K562 (cell line): ENCODE results near the gene CPNE2. TPM values are rescaled to one million over a fixed set of nuclear protein-coding genes. Genes with fewer than 3 reads are reported as not detected.

Source experiments
- ATAC-seq: fragments of 200-7000 bp; cut with Tn5 transposase; 3 replicates; pipeline ENCODE4 v1.9.1; 2020; ENCODE audit warnings: moderate library complexity
- BruUV-seq: library from RNA; stranded (reverse); fragments of 400-500 nt; replicated peaks from 2 replicates; lab custom pipeline; 2021; lab: Mats Ljungman, UMichigan
- CTCF ChIA-PET: fragments of 300-600 bp; formaldehyde crosslinking; extraction: SDS; loops from one replicate; lab custom pipeline; 2021; ENCODE audit warnings: low intra/inter-chr PET ratio; lab: Yijun Ruan, JAX
- POLR2A ChIA-PET: fragments of 300-600, 350-650 bp; sonication (Branson Sonifier 250); formaldehyde crosslinking; extraction: SDS; loops from one replicate; lab custom pipeline; 2021; ENCODE audit warnings: antibody characterized with exemption, inconsistent platforms; lab: Yijun Ruan, JAX
- DNase-seq, 4 experiments: peaks; one replicate each; pipeline versions ENCODE4 v3.0.0 to v3.0.0-alpha.2; 2011 to 2018; ENCODE audit warnings: low spot score in 3 of 4, mixed read lengths in 3 of 4; ENCODE audit errors: extremely low read depth in 1 of 4
- FAIRE-seq: peaks from 2 replicates; lab custom pipeline; 2011; peaks lifted over from hg19 to GRCh38; lab: Jason Lieb, UNC
- H2AFZ ChIP-seq: 2 replicates; pipeline ENCODE4 v1.6.0; 2011; ENCODE audit warnings: low read depth, low read length, control low read depth, inconsistent platforms
- H3K27ac ChIP-seq: fragments of 200-600 bp; 3 replicates; pipeline ENCODE4 v1.8.0; 2011; ENCODE audit warnings: low read depth, mild to moderate bottlenecking, control low read depth, inconsistent platforms, low read length, moderate library complexity, mixed read lengths; ENCODE audit errors: extremely low read depth
- H3K27me3 ChIP-seq, 2 experiments: fragments of 300-600 bp in 1 of 2; 2 replicates in 1 of 2; 3 replicates in 1 of 2; pipeline versions ENCODE4 v1.6.0 to v1.8.0; 2011; ENCODE audit warnings: inconsistent platforms in 2 of 2, low read length in 2 of 2, mild to moderate bottlenecking in 1 of 2, mixed read lengths in 1 of 2, moderate library complexity in 1 of 2; ENCODE audit not compliant: control insufficient read depth in 2 of 2, insufficient read depth in 2 of 2
- H3K36me3 ChIP-seq: fragments of 300-600 bp; 3 replicates; pipeline ENCODE4 v1.8.0; 2011; ENCODE audit warnings: mild to moderate bottlenecking, low read length, inconsistent platforms; ENCODE audit not compliant: control insufficient read depth, insufficient read depth
- H3K4me1 ChIP-seq, 2 experiments: fragments of 200-600 bp in 1 of 2; replicated peaks in 1 of 2; 2 replicates in 1 of 2; 3 replicates in 1 of 2; pipeline versions ENCODE4 v1.5.1 to v1.8.0; 2011; ENCODE audit warnings: inconsistent platforms in 2 of 2, low read length in 2 of 2, mild to moderate bottlenecking in 1 of 2, mixed read lengths in 1 of 2, moderate library complexity in 1 of 2; ENCODE audit not compliant: control insufficient read depth in 2 of 2, insufficient read depth in 2 of 2
- H3K4me2 ChIP-seq: 2 replicates; pipeline ENCODE4 v1.6.1; 2011; ENCODE audit warnings: low read length, control low read depth, inconsistent platforms, mixed read lengths; ENCODE audit not compliant: insufficient read depth
- H3K4me3 ChIP-seq: fragments of 200-600 bp; sonication (generic), shearing (Covaris generic); 2 replicates; pipeline ENCODE4 v1.5.1; 2016; ENCODE audit warnings: control low read depth, inconsistent platforms
- H3K79me2 ChIP-seq: fragments of 200-600 bp; 3 replicates; pipeline ENCODE4 v1.8.0; 2011; ENCODE audit warnings: low read length, inconsistent platforms; ENCODE audit not compliant: control insufficient read depth, insufficient read depth
- H3K9ac ChIP-seq, 2 experiments: 2 replicates each; pipeline versions ENCODE4 v1.6.0 to v1.6.1; 2011; ENCODE audit warnings: low read depth in 2 of 2, low read length in 2 of 2, control low read depth in 1 of 2, inconsistent platforms in 1 of 2, mild to moderate bottlenecking in 1 of 2, mixed read lengths in 1 of 2; ENCODE audit not compliant: insufficient read depth in 1 of 2
- H3K9me1 ChIP-seq: one replicate; pipeline ENCODE4 v1.6.0; 2011; ENCODE audit warnings: inconsistent platforms, mild to moderate bottlenecking, low read length, moderate library complexity; ENCODE audit not compliant: control insufficient read depth, insufficient read depth
- H3K9me3 ChIP-seq: replicated peaks from 2 replicates; pipeline ENCODE4 v1.5.1; 2011; ENCODE audit warnings: low read depth, low read length, inconsistent platforms; ENCODE audit not compliant: control insufficient read depth, insufficient read depth
- H4K20me1 ChIP-seq: replicated peaks from 2 replicates; pipeline ENCODE4 v1.6.1; 2011; ENCODE audit warnings: low read length, inconsistent platforms, mixed read lengths; ENCODE audit not compliant: control insufficient read depth, insufficient read depth
- C11orf30 ChIP-seq: fragments of 450-650 bp; IDR thresholded peaks from 2 replicates; pipeline ENCODE4 v1.6.1; 2016; ENCODE audit warnings: low read depth, mild to moderate bottlenecking
- CBFA2T3 ChIP-seq: fragments of 450-650 bp; IDR thresholded peaks from 2 replicates; pipeline ENCODE4 v1.6.1; 2017
- CTBP1 ChIP-seq: fragments of 450-650 bp; IDR thresholded peaks from 2 replicates; pipeline ENCODE4 v1.6.1; 2016; ENCODE audit warnings: borderline replicate concordance
- FIP1L1 ChIP-seq: fragments of 200-400 bp; formaldehyde crosslinking; IDR thresholded peaks from 2 replicates; pipeline ENCODE4 v1.6.1; 2018; ENCODE audit warnings: mild to moderate bottlenecking, low read depth, low read length; ENCODE audit not compliant: poor library complexity, severe bottlenecking
- NCOA1 ChIP-seq: fragments of 450-650 bp; IDR thresholded peaks from 2 replicates; pipeline ENCODE4 v1.6.1; 2016; ENCODE audit warnings: low read depth
- SRSF7 ChIP-seq: fragments of 200-400 bp; formaldehyde crosslinking; optimal IDR thresholded peaks from 2 replicates; pipeline ENCODE3; 2017; ENCODE audit warnings: mild to moderate bottlenecking, low read depth, low read length
- TRIM24 ChIP-seq, 2 experiments: fragments of 450-650 bp; IDR thresholded peaks; 2 replicates each; pipeline ENCODE4 v1.6.1; 2016
- ZNF197 ChIP-seq: fragments of 200-800 bp; sonication (Bioruptor generic); IDR thresholded peaks from 2 replicates; pipeline ENCODE4 v1.6.1; 2016; ENCODE audit warnings: low read depth, missing genetic modification characterization, missing compliant biosample characterization
- ZNF586 ChIP-seq: fragments of 450-650 bp; formaldehyde crosslinking; conservative IDR thresholded peaks from 2 replicates; pipeline ENCODE4 v1.4.0; 2020; ENCODE audit warnings: mild to moderate bottlenecking, moderate library complexity
- WGBS: fragments of 100-300 bp; shearing (Covaris generic); methylation state at CpG from one replicate; pipeline ENCODE4 v1.1.6; 2016; ENCODE audit warnings: low coverage, mixed read lengths; ENCODE audit not compliant: insufficient coverage; ENCODE audit errors: missing lambda C conversion rate; 5-methylcytosine and 5-hydroxymethylcytosine counted together
- in situ Hi-C: fragments of 300-500 bp; cut with MboI; formaldehyde crosslinking; loops from 4 replicates; pipeline ENCODE4 v1.15.0; 2018; ENCODE audit warnings: inconsistent platforms, mixed read lengths
- intact Hi-C: fragments of 100-400 bp; cut with micrococcal nuclease; formaldehyde crosslinking; loops from 2 replicates; pipeline ENCODE4 v1.14.2; 2022
- polyA plus RNA-seq, 8 experiments: library from polyadenylated mRNA; depleted of rRNA in 4 of 8; stranded (reverse) in 5 of 8; unstranded in 3 of 8; fragments of >200 nt; fragmentation: Nextera tagmentation in 2 of 8; fragmentation: Illumina TruSeq in 1 of 8; extraction: Ambion mirVana in 2 of 8; extraction: Trizol in 1 of 8; gene quantifications; 2 replicates each; pipeline versions ENCODE4 v1.2.1 to v1.2.3, GENCODE V29; 2011 to 2014; ENCODE audit warnings: inconsistent platforms in 1 of 8, missing spikeins in 1 of 8
- total RNA-seq, 7 experiments: library from RNA; depleted of rRNA in 6 of 7; stranded (reverse); fragments of >200 nt in 6 of 7; fragmentation: Illumina TruSeq in 2 of 7; extraction: Trizol in 2 of 7; gene quantifications; 2 replicates each; pipeline versions ENCODE4 v1.2.1 to v1.2.3, GENCODE V29; 2011 to 2021; ENCODE audit warnings: low replicate concordance in 1 of 7
- TF ChIP-seq, protein P1 (sequence below), 2 experiments: IDR thresholded peaks; 2 replicates each; pipeline ENCODE4 v1.6.1; 2012; ENCODE audit warnings: improper control_type of control experiment in 2 of 2, low read depth in 2 of 2, low read length in 2 of 2, borderline replicate concordance in 1 of 2
- TF ChIP-seq, protein P2 (sequence below): fragments of 450-650 bp; formaldehyde crosslinking; IDR thresholded peaks from 2 replicates; pipeline ENCODE4 v1.4.0; 2020; ENCODE audit warnings: mild to moderate bottlenecking, moderate library complexity
- TF ChIP-seq, protein P3 (sequence below): fragments of 450-650 bp; IDR thresholded peaks from 2 replicates; pipeline ENCODE4 v1.6.1; 2016; ENCODE audit warnings: antibody characterized with exemption

The CPNE2 gene
- total and polyA plus RNA-seq, 9 of the 15 experiments (the other 6 are each of a cell fraction or from before 2014, with no cell fraction given) = 3.0 to 13.9 (median 8.6) TPM

DNA sequence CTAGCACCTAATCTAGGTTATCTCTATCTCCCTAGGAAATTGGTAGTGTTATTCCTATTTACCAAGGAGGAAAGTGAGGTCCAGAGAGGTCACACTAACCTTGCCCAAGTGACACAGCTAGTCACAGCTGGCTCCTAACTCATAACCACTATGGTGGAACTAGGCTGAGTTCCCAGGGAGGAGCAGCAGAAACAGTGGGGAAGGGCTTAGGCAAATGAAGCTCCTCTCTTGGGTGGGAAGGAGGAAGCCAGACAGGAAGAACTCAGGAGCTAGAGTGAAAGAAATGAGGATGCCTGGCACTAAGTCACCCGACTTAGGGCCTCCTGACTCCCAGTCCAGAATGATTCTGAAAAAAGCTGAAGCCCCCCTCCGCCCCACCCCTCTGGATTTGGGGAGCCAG, 59.0 kb downstream of the CPNE2 start:
- Histone ChIP-seq H4K20me1 (no peaks in the 10 kb centered on the region), H3K4me1 (peaks cover 2 to 3% of the 10 kb centered on the region in 2 experiments; a peak in 3 of 5 replicates), H3K9me3 (no peaks in the 10 kb centered on the region), H3K9me1 (no peaks in the 10 kb centered on the region), H3K27me3 (no peaks in the 10 kb centered on the region), H2AFZ (no peak overlapping the region), H3K27ac (no peak overlapping the region), H3K4me3 (no peak overlapping the region), H3K9ac (no peak overlapping the region), H3K36me3 (peaks cover 46% of the 10 kb centered on the region), H3K79me2 (no peaks in the 10 kb centered on the region), H3K4me2 (no peak overlapping the region)
- ATAC-seq (no peak), FAIRE-seq (no peak), DNase-seq (no peak)
- ChIA-PET CTCF (no interaction called here), POLR2A (interaction anchor here (0.6 to 3.3 kb wide), 9 partner anchors 10 to 266 kb away, joined by 3 to 27 read pairs (median 3); no protein-coding TSS in a partner anchor)
- TF ChIP-seq TRIM24 (IDR thresholded peaks at IDR 0.05) (no peak), C11orf30 (no peak), SRSF7 (no peak), ZNF197 (CRISPR knock-in tag) (no peak), FIP1L1 (no peak), CBFA2T3 (no peak), NCOA1 (no peak), CTBP1 (no peak), ZNF586 (no peak)
- TF ChIP-seq, protein P1, sequence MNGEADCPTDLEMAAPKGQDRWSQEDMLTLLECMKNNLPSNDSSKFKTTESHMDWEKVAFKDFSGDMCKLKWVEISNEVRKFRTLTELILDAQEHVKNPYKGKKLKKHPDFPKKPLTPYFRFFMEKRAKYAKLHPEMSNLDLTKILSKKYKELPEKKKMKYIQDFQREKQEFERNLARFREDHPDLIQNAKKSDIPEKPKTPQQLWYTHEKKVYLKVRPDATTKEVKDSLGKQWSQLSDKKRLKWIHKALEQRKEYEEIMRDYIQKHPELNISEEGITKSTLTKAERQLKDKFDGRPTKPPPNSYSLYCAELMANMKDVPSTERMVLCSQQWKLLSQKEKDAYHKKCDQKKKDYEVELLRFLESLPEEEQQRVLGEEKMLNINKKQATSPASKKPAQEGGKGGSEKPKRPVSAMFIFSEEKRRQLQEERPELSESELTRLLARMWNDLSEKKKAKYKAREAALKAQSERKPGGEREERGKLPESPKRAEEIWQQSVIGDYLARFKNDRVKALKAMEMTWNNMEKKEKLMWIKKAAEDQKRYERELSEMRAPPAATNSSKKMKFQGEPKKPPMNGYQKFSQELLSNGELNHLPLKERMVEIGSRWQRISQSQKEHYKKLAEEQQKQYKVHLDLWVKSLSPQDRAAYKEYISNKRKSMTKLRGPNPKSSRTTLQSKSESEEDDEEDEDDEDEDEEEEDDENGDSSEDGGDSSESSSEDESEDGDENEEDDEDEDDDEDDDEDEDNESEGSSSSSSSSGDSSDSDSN (IDR thresholded peaks at IDR 0.05; ENCODE audit: borderline replicate concordance in 1 of 2, low read depth in 2 of 2, low read length in 2 of 2) = no peak
- TF ChIP-seq, protein P2, sequence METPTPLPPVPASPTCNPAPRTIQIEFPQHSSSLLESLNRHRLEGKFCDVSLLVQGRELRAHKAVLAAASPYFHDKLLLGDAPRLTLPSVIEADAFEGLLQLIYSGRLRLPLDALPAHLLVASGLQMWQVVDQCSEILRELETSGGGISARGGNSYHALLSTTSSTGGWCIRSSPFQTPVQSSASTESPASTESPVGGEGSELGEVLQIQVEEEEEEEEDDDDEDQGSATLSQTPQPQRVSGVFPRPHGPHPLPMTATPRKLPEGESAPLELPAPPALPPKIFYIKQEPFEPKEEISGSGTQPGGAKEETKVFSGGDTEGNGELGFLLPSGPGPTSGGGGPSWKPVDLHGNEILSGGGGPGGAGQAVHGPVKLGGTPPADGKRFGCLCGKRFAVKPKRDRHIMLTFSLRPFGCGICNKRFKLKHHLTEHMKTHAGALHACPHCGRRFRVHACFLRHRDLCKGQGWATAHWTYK (CRISPR knock-in tag) = no peak
- TF ChIP-seq, protein P3, sequence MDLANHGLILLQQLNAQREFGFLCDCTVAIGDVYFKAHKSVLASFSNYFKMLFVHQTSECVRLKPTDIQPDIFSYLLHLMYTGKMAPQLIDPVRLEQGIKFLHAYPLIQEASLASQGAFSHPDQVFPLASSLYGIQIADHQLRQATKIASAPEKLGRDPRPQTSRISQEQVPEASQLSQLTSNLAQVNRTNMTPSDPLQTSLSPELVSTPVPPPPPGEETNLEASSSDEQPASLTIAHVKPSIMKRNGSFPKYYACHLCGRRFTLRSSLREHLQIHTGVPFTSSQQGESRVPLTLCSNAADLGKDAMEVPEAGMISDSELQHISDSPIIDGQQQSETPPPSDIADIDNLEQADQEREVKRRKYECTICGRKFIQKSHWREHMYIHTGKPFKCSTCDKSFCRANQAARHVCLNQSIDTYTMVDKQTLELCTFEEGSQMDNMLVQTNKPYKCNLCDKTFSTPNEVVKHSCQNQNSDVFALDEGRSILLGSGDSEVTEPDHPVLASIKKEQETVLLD = no peak
- intact Hi-C loops (no loop called here), in situ Hi-C loops (no loop called here)
- no TSS peak for BruUV-seq
- 69% methylated on average over 2 of the region's 2 CpGs for WGBS
